Transverse colon (tissue), 4 donors: ENCODE results near the gene KRT80.

Source experiments
- CTCF ChIP-seq, 5 experiments: fragments of 200-600 bp in 3 of 5; fragments of 450-650 bp in 2 of 5; sonication (generic) in 3 of 5; IDR thresholded peaks; 1 replicate in 2 of 5; 2 replicates in 3 of 5; pipeline ENCODE4 v1.5.1; 2016 to 2017; ENCODE audit warnings: antibody characterized with exemption in 5 of 5, inconsistent platforms in 3 of 5, mild to moderate bottlenecking in 2 of 5, moderate library complexity in 1 of 5
- EP300 ChIP-seq: sonication (generic); formaldehyde crosslinking; IDR thresholded peaks from one replicate; pipeline ENCODE4 v1.6.1; 2017; ENCODE audit warnings: antibody characterized with exemption, low read depth
- POLR2AphosphoS5 ChIP-seq, 3 donors: sonication (generic); formaldehyde crosslinking; IDR thresholded peaks; one replicate each; pipeline ENCODE4 v1.6.1; 2016; ENCODE audit warnings: antibody characterized with exemption in 3 of 3

GRCh38 chr12:52216100-52216499 is 24.3 kb upstream of the KRT80 start:
- no peak for TF ChIP-seq POLR2AphosphoS5 (IDR thresholded peaks at IDR 0.05)
- no peak for TF ChIP-seq CTCF (IDR thresholded peaks at IDR 0.05)
- no peak for TF ChIP-seq EP300
